ENCODE data around the gene SCGB1D4. TPM values are rescaled to one million over a fixed set of nuclear protein-coding genes. Genes with fewer than 3 reads are reported as not detected.

The SCGB1D4 gene
- total RNA-seq, 6 experiments from 2014 or later: not detected

DNA sequence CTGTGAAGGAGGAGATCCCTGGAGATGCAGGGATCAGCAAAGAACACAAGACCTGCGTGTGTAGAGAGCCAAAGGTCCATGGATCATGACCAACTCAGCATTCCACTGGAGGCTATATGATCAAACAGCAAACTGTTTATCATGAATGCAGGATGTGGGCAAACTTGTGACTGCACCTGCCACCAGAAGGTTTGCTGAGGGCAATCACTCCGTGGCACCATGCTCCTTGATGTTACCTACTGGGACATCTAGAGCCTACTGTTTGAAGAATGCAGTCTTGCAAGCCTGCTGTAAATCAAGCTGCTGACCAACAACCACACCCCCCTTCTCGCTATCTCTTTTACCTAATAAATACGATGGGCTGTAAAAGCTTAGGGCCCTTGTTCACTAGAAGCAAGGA, 47.2 kb downstream of the SCGB1D4 start:
- intact Hi-C loops (cut with DNase I): no loop called here
- no peaks in the 10 kb centered on the region for H3K27me3 ChIP-seq
- peaks cover 0 to 7% (median 3%) of the 10 kb centered on the region in 4 donors for H3K9me3 ChIP-seq

More for the DNA sequence above, 47.2 kb downstream of the SCGB1D4 start:
- no peak overlapping the region for H3K4me3 ChIP-seq
- no peaks in the 10 kb centered on the region for H3K4me1 ChIP-seq
- H3K27ac ChIP-seq: no peak overlapping the region
- TF ChIP-seq, protein P1, sequence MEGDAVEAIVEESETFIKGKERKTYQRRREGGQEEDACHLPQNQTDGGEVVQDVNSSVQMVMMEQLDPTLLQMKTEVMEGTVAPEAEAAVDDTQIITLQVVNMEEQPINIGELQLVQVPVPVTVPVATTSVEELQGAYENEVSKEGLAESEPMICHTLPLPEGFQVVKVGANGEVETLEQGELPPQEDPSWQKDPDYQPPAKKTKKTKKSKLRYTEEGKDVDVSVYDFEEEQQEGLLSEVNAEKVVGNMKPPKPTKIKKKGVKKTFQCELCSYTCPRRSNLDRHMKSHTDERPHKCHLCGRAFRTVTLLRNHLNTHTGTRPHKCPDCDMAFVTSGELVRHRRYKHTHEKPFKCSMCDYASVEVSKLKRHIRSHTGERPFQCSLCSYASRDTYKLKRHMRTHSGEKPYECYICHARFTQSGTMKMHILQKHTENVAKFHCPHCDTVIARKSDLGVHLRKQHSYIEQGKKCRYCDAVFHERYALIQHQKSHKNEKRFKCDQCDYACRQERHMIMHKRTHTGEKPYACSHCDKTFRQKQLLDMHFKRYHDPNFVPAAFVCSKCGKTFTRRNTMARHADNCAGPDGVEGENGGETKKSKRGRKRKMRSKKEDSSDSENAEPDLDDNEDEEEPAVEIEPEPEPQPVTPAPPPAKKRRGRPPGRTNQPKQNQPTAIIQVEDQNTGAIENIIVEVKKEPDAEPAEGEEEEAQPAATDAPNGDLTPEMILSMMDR (IDR thresholded peaks at IDR 0.05): no peak
- TF ChIP-seq POLR2A (IDR thresholded peaks at IDR 0.05): no peak
- no peaks in the 10 kb centered on the region for H3K36me3 ChIP-seq
- ATAC-seq: no peak
- no peak for DNase-seq
- 40% methylated on average over 3 of the region's 4 CpGs for WGBS (ENCODE audit: insufficient coverage, low coverage, low lambda C conversion rate, missing lambda C conversion rate)

Other genes with a start within 250 kb of the SCGB1D4 start
- gene INCENP, start 175.1 kb downstream of the SCGB1D4 start, total RNA-seq: 1 to 10 TPM; 6.4 to 8.9 (median 7.1) TPM
- not detected for gene SCGB1D1, start 108.9 kb downstream of the SCGB1D4 start, total RNA-seq
- gene SCGB2A1, start 90.4 kb downstream of the SCGB1D4 start, total RNA-seq: not detected
- not detected for gene SCGB1D2, start 56.8 kb downstream of the SCGB1D4 start, total RNA-seq
- gene SCGB2A2, start 28.9 kb downstream of the SCGB1D4 start, total RNA-seq: not detected
- 10 to 100 TPM in 1 of 6 experiments, 1 to 10 TPM in 5; 1.8 to 28.5 (median 4.7) TPM for gene ASRGL1, start 38.4 kb upstream of the SCGB1D4 start, total RNA-seq
- not detected for gene SCGB1A1, start 120.0 kb upstream of the SCGB1D4 start, total RNA-seq
- gene AHNAK, start 247.7 kb upstream of the SCGB1D4 start, total RNA-seq: 100 to 1,000 TPM in 4 of 6 experiments, 10 to 100 TPM in 2; 91.0 to 180 (median 113) TPM